Sigmoid colon (tissue), 7 donors: Measurements from ENCODE around the gene NID1. TPM values are rescaled to one million over a fixed set of nuclear protein-coding genes. Genes with fewer than 3 reads are reported as not detected.

Experiments
- DNase-seq: peaks from one replicate; pipeline ENCODE4 v3.0.0-alpha.2; 2019
- H3K27ac ChIP-seq, 4 donors: fragments of 200-600 bp; sonication (generic); one replicate each; pipeline ENCODE4 v1.5.1; 2016 to 2019; ENCODE audit warnings: mild to moderate bottlenecking in 1 of 4
- H3K27me3 ChIP-seq, 3 donors: fragments of 200-600 bp; sonication (generic); one replicate each; pipeline ENCODE4 v1.5.1; 2019; ENCODE audit warnings: mild to moderate bottlenecking in 1 of 3
- H3K36me3 ChIP-seq, 4 donors: fragments of 200-600 bp; sonication (generic); one replicate each; pipeline ENCODE4 v1.5.1; 2016 to 2019
- H3K4me1 ChIP-seq, 4 donors: fragments of 200-600 bp; sonication (generic); one replicate each; pipeline ENCODE4 v1.5.1; 2017 to 2019
- H3K4me3 ChIP-seq, 4 donors: fragments of 200-600 bp; sonication (generic); one replicate each; pipeline ENCODE4 v1.5.1; 2017 to 2019; ENCODE audit warnings: mild to moderate bottlenecking in 2 of 4, moderate library complexity in 1 of 4
- H3K9me3 ChIP-seq, 4 donors: fragments of 200-600 bp in 3 of 4; sonication (generic) in 3 of 4; one replicate each; pipeline versions ENCODE4 v1.5.1 to v1.6.1; 2013 to 2019
- CTCF ChIP-seq, 4 experiments: fragments of 450-650 bp in 3 of 4; fragments of 200-600 bp in 1 of 4; IDR thresholded peaks; one replicate each; pipeline ENCODE4 v1.5.1; 2016 to 2019; ENCODE audit warnings: antibody characterized with exemption in 4 of 4, mild to moderate bottlenecking in 3 of 4, moderate library complexity in 2 of 4
- EP300 ChIP-seq, 4 donors: sonication (generic); formaldehyde crosslinking; IDR thresholded peaks; one replicate each; pipeline ENCODE4 v1.6.1; 2017; ENCODE audit warnings: antibody characterized with exemption in 4 of 4
- POLR2A ChIP-seq, 2 donors: fragments of 450-650 bp; IDR thresholded peaks; one replicate each; pipeline ENCODE4 v1.6.1; 2016; ENCODE audit warnings: antibody characterized with exemption in 2 of 2, mild to moderate bottlenecking in 2 of 2, moderate library complexity in 2 of 2
- POLR2AphosphoS5 ChIP-seq, 4 donors: sonication (generic); formaldehyde crosslinking; IDR thresholded peaks; one replicate each; pipeline ENCODE4 v1.6.1; 2017; ENCODE audit warnings: antibody characterized with exemption in 4 of 4
- WGBS, 2 donors: extraction: QIAGEN DNeasy Blood & Tissue Kit; methylation state at CpG; one replicate each; pipeline ENCODE4 v1.1.7; 2013; 5-methylcytosine and 5-hydroxymethylcytosine counted together
- intact Hi-C: fragments of 100-400 bp; cut with DNase I; formaldehyde crosslinking; loops from one replicate; pipeline ENCODE4 v1.15.1; 2023
- polyA plus RNA-seq, 3 donors: library from polyadenylated mRNA; stranded (reverse); fragments of 200-250 nt; gene quantifications; one replicate each; pipeline ENCODE4 v1.2.3, GENCODE V29; 2013
- total RNA-seq, 4 donors: library from RNA; depleted of rRNA; stranded (reverse); fragments of >200 nt; gene quantifications; one replicate each; pipeline ENCODE4 v1.1.0, GENCODE V29; 2016
- donor health status: healthy with polysubstance abuse.
- donor health status: Bipolar disorder and iron deficiency.
- donor health status: healthy.

Gene NID1
- total and polyA plus RNA-seq, 7 donors: 3.9 to 242 (median 136) TPM

DNA sequence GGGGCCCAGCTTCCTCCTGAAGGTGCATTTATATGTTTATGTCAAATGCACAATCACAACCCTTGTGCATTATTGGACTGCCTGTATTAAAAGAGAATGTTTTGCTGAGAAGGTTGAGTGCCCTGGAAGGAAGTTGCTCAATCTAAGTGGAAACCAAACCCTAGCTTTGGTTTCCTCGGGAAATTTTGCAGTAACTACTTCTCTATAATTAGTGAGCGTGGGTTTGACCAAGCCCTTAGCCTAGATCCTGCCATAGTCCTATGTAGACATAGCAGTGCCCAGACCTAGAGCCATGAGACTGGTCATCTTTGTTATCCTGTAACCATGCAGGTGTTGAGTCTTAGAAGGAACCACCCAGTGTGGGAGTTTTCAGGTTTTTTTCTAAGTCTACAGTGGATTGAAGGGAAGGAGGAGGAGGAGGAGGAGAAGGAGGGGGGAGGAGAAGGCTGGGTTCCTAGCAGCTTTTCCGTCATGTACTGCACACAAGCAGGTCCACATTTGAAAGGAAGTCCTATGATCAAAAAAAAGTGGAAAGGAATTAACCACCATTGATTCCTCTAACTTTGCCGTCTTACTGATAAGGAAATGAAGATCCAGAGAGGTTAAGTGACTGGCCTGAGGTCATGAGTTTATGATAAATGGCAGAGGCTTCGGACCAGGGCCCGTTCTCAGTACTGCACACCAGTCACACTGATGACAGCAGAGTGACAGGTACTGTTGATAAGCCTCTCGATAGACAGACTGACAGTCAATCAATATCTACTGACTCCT lies 126.0 kb downstream of the NID1 start:
- H3K9me3 ChIP-seq: no peaks in the 10 kb centered on the region
- no peak for TF ChIP-seq POLR2A (IDR thresholded peaks at IDR 0.05)
- TF ChIP-seq POLR2AphosphoS5 (IDR thresholded peaks at IDR 0.05): no peak
- TF ChIP-seq EP300 (IDR thresholded peaks at IDR 0.05): no peak
- TF ChIP-seq CTCF (IDR thresholded peaks at IDR 0.05): no peak

GRCh38 chr1:235937123-235937522 lies 127.8 kb downstream of the NID1 start:
- Histone ChIP-seq H3K36me3 (no peaks in the 10 kb centered on the region), H3K9me3 (no peaks in the 10 kb centered on the region), H3K4me3 (no peak overlapping the region), H3K27me3 (no peaks in the 10 kb centered on the region), H3K27ac (no peak overlapping the region), H3K4me1 (peaks cover 0 to 6% (median 4%) of the 10 kb centered on the region in 4 donors)
- 64 to 84% methylated on average over 5 of the region's 5 CpGs for WGBS, 2 donors
- DNase-seq: no peak
- TF ChIP-seq POLR2AphosphoS5 (IDR thresholded peaks at IDR 0.05) (no peak), EP300 (IDR thresholded peaks at IDR 0.05) (no peak), POLR2A (IDR thresholded peaks at IDR 0.05) (no peak), CTCF (IDR thresholded peaks at IDR 0.05) (no peak)
- intact Hi-C loops: no loop called here

More for the DNA sequence above, 126.0 kb downstream of the NID1 start:
- no peak for DNase-seq
- intact Hi-C loops: no loop called here
- Histone ChIP-seq H3K27me3 (no peaks in the 10 kb centered on the region), H3K36me3 (no peaks in the 10 kb centered on the region), H3K27ac (peak overlapping the region in 2 of 4 donors; percentile 30 to 42), H3K4me1 (peaks cover 0 to 6% (median 4%) of the 10 kb centered on the region in 4 donors), H3K4me3 (no peak overlapping the region)
- WGBS, 2 donors: 47 to 77% methylated on average over 7 of the region's 7 CpGs

DNA sequence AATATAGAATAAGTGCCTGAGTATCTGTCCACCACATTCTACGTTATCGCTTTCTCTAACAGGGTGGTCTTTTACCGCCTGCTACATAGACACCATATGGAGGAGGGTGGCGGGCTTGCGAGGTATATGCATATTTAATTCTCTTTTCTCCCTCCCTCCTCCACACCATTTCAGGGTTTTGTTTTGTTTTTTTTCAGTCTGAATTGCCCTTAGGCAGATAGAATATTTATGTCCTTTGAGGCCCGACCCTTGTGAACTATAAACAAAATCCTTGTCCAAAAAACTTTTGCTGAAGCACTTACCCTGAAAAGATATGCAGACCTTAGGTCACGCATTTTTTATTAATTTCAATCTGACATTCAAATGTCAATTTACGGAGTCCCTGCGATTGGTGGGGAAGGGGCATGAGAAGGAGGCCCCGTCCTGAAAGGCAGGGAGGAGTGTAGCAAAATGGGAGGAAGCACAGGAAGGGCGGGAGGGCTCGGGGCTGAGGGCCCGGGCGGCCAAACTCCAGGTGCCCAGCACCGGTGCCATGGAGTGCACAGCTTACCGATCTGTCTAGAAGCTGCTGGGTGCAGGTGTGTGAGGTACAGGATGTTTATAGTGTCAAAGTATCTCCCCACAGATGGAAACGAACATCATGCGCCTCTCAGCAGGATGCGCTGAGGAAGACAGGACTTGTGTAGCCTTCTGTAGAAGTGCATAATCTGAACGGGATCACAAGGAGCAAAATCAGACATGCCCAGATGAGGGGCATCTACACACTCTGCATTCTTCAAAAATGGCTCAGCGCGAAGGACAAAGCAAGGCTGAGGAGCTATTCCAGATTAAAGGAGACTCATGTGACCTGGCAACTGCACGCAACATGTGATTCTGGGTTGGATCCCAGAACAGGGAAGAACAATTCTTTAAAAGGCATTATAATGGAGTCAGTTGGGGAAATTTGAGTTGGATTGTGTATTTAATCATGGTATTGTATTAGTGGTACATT lies 129.4 kb downstream of the NID1 start:
- peaks cover 0 to 6% (median 4%) of the 10 kb centered on the region in 4 donors for H3K4me1 ChIP-seq
- H3K27ac ChIP-seq: no peak overlapping the region
- no peaks in the 10 kb centered on the region for H3K9me3 ChIP-seq
- TF ChIP-seq CTCF (IDR thresholded peaks at IDR 0.05) (no peak), EP300 (IDR thresholded peaks at IDR 0.05) (no peak), POLR2A (IDR thresholded peaks at IDR 0.05) (no peak), POLR2AphosphoS5 (IDR thresholded peaks at IDR 0.05) (no peak)
- no peak for DNase-seq
- WGBS, 2 donors: 75 to 84% methylated on average over 23 of the region's 23 CpGs
- H3K4me3 ChIP-seq: no peak overlapping the region
- H3K27me3 ChIP-seq: no peaks in the 10 kb centered on the region
- intact Hi-C loops: no loop called here
- H3K36me3 ChIP-seq: no peaks in the 10 kb centered on the region

DNA sequence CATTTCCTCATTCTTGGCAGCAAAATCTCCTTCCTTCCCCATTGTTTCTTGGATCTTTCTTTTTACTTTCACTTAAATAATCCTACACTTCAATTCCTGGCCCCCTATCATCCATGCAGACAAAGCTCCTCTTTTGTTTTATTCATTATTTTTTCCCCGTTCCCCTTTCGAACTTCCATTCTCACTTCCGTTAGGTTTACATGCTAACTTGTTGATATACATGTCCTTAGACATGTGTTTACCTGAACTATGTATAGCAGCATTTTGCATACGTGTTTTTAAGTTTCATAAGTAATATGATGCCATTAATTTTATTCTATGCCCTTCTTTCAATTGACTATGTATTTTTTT lies 131.1 kb downstream of the NID1 start:
- Histone ChIP-seq H3K4me3 (no peak overlapping the region), H3K9me3 (no peaks in the 10 kb centered on the region), H3K27me3 (no peaks in the 10 kb centered on the region), H3K36me3 (no peaks in the 10 kb centered on the region), H3K4me1 (peaks cover 0 to 6% (median 2%) of the 10 kb centered on the region in 4 donors), H3K27ac (no peak overlapping the region)
- 75 to 88% methylated on average over 4 of the region's 4 CpGs for WGBS, 2 donors
- intact Hi-C loops: no loop called here
- TF ChIP-seq CTCF (IDR thresholded peaks at IDR 0.05) (no peak), POLR2AphosphoS5 (IDR thresholded peaks at IDR 0.05) (no peak), EP300 (IDR thresholded peaks at IDR 0.05) (no peak), POLR2A (IDR thresholded peaks at IDR 0.05) (no peak)
- DNase-seq: no peak
